ENCODE data around the gene TEX22. TPM values are rescaled to one million over a fixed set of nuclear protein-coding genes. Genes with fewer than 3 reads are reported as not detected.

TEX22 gene
- total RNA-seq, 1 experiment from 2014 or later: 2.6 TPM

DNA sequence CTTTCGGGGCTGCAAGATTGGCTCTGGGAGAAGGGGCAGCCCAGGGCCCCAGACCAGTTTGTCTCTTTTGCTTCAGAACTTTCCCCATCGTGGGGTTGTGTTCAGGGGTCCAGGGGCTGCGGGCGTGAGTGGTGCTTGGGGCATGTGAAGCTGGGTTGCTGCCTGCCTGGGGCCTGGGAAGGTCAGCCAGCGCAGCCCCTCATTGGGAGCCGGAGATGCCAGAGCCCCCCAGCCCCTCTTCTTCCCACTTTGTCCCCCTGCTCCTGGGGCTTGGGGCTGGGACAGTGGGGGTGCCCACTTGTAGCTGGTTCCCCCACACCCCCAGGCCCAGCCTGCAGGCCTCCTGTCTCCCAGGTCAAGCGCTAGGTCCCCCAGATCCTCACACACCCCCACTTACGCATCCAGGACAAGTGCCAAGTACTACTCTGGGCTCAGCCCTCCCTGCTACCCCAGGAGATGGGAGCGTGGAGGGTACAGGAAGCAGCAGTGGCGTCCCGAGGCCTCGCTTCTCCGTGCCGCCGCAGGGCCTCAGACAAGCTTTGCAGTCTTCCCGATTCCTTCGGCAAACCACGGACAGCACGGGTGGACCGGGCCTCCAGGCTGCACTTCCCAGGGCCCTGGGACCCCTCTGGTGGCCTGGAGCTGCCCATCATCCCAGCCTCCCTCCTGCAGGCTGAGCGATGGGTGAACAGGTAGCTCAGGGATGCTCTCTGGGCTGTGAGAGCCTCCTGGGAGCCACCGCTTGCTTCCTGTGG lies 42.3 kb upstream of the TEX22 start:
- DNase-seq: no peak
- BruUV-seq (replicated peaks): no TSS peak
- Histone ChIP-seq H4K20me1 (ENCODE audit: insufficient read depth) (no peaks in the 10 kb centered on the region), H3K4me2 (no peak overlapping the region), H3K9me3 (ENCODE audit: insufficient read depth, low read depth) (no peaks in the 10 kb centered on the region), H3K27me3 (ENCODE audit: insufficient read depth, low read depth) (no peaks in the 10 kb centered on the region), H3K27ac (no peak overlapping the region), H2AFZ (no peak overlapping the region), H3F3A (ENCODE audit: insufficient read depth, low read depth) (peaks cover 10% of the 10 kb centered on the region), H3K36me3 (ENCODE audit: low read depth) (no peaks in the 10 kb centered on the region), H3K4me3 (no peak overlapping the region), H3K4me1 (replicated peaks; ENCODE audit: insufficient read depth) (no peaks in the 10 kb centered on the region), H3K79me2 (ENCODE audit: low read depth) (no peaks in the 10 kb centered on the region), H3K9me2 (ENCODE audit: insufficient read depth) (no peaks in the 10 kb centered on the region)
- POLR2A ChIA-PET (ENCODE audit: unreplicated experiment): no interaction called here
- TF ChIP-seq EZH2 (IDR thresholded peaks at IDR 0.05; ENCODE audit: low read depth): no peak
- TF ChIP-seq, protein P1, sequence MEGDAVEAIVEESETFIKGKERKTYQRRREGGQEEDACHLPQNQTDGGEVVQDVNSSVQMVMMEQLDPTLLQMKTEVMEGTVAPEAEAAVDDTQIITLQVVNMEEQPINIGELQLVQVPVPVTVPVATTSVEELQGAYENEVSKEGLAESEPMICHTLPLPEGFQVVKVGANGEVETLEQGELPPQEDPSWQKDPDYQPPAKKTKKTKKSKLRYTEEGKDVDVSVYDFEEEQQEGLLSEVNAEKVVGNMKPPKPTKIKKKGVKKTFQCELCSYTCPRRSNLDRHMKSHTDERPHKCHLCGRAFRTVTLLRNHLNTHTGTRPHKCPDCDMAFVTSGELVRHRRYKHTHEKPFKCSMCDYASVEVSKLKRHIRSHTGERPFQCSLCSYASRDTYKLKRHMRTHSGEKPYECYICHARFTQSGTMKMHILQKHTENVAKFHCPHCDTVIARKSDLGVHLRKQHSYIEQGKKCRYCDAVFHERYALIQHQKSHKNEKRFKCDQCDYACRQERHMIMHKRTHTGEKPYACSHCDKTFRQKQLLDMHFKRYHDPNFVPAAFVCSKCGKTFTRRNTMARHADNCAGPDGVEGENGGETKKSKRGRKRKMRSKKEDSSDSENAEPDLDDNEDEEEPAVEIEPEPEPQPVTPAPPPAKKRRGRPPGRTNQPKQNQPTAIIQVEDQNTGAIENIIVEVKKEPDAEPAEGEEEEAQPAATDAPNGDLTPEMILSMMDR (conservative IDR thresholded peaks at IDR 0.05): no peak
- intact Hi-C loops (cut with micrococcal nuclease; ENCODE audit: unreplicated experiment): no loop called here
- CTCF ChIA-PET: no interaction called here

DNA sequence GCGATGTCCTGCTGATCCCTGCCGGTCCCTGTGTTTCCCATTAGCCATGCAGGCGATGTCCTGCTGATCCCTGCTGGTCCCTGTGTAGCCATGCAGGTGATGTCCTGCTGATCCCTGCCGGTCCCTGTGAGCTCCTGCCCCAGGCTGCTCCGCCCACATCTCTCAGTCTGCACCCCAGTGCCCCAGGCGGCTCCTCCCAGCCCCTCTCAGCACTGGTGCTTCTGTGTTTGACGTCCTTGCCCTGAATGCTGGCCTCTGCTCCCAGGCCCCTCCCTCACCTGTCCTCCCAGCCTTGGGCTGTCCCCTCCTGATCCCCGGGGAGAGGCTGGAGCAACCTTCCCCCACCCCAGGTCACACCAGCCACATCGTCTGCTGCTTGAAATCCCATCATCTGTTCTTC lies 41.4 kb upstream of the TEX22 start:
- Histone ChIP-seq H2AFZ (no peak overlapping the region), H3F3A (ENCODE audit: insufficient read depth, low read depth) (peaks cover 2% of the 10 kb centered on the region), H3K79me2 (ENCODE audit: low read depth) (no peaks in the 10 kb centered on the region), H3K36me3 (ENCODE audit: low read depth) (no peaks in the 10 kb centered on the region), H4K20me1 (ENCODE audit: insufficient read depth) (no peaks in the 10 kb centered on the region), H3K4me2 (no peak overlapping the region), H3K9me3 (ENCODE audit: insufficient read depth, low read depth) (no peaks in the 10 kb centered on the region), H3K27me3 (ENCODE audit: insufficient read depth, low read depth) (no peaks in the 10 kb centered on the region), H3K4me3 (no peak overlapping the region), H3K4me1 (replicated peaks; ENCODE audit: insufficient read depth) (no peaks in the 10 kb centered on the region), H3K27ac (no peak overlapping the region), H3K9me2 (ENCODE audit: insufficient read depth) (no peaks in the 10 kb centered on the region)
- no peak for TF ChIP-seq EZH2 (IDR thresholded peaks at IDR 0.05; ENCODE audit: low read depth)
- TF ChIP-seq, protein P1 (conservative IDR thresholded peaks at IDR 0.05): no peak
- intact Hi-C loops (cut with micrococcal nuclease; ENCODE audit: unreplicated experiment): no loop called here
- ChIA-PET POLR2A (ENCODE audit: unreplicated experiment) (no interaction called here), CTCF (no interaction called here)
- no peak for DNase-seq
- BruUV-seq (replicated peaks): no TSS peak

DNA sequence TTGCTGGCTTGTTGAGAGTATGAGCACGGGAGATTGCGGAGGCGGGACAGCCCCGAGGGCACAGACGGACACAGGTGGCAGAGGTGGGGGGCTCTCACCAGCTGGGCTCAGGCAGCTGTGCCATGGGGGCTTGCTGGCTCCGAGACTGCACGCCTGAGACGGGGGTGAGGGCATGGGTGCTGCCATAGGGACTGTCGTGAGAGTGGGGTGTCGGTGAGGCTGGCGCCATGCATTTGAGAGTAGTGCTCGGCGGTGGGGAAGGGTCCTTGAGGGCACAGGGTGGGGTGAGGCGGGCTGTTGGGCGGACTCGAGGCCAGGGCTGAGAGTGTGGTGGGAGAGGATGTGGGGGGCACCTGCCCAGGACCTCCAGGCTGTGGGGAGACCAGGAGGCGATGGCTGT lies 40.7 kb upstream of the TEX22 start:
- DNase-seq: no peak
- ChIA-PET POLR2A (ENCODE audit: unreplicated experiment) (no interaction called here), CTCF (no interaction called here)
- no TSS peak for BruUV-seq (replicated peaks)
- H3K27me3 ChIP-seq (ENCODE audit: insufficient read depth, low read depth): no peaks in the 10 kb centered on the region
- H3K79me2 ChIP-seq (ENCODE audit: low read depth): no peaks in the 10 kb centered on the region
- no peaks in the 10 kb centered on the region for H3K9me3 ChIP-seq (ENCODE audit: insufficient read depth, low read depth)
- intact Hi-C loops (cut with micrococcal nuclease; ENCODE audit: unreplicated experiment): no loop called here
- TF ChIP-seq, protein P1 (conservative IDR thresholded peaks at IDR 0.05): no peak
- no peak for TF ChIP-seq EZH2 (IDR thresholded peaks at IDR 0.05; ENCODE audit: low read depth)
- H3K4me1 ChIP-seq (replicated peaks; ENCODE audit: insufficient read depth): no peaks in the 10 kb centered on the region
- H3F3A ChIP-seq (ENCODE audit: insufficient read depth, low read depth): no peaks in the 10 kb centered on the region
- no peak overlapping the region for H3K27ac ChIP-seq
- no peaks in the 10 kb centered on the region for H4K20me1 ChIP-seq (ENCODE audit: insufficient read depth)
- no peak overlapping the region for H3K4me2 ChIP-seq
- H3K4me3 ChIP-seq: no peak overlapping the region
- no peaks in the 10 kb centered on the region for H3K36me3 ChIP-seq (ENCODE audit: low read depth)
- no peak overlapping the region for H2AFZ ChIP-seq
- H3K9me2 ChIP-seq (ENCODE audit: insufficient read depth): no peaks in the 10 kb centered on the region

Data from PC-9 (cell line).